OCI-LY3 (cell line): Measurements from ENCODE around the gene SNX2.

Source experiments
- EZH2phosphoT487 ChIP-seq: fragments of 200-600 bp; shearing (Covaris generic); IDR thresholded peaks from 2 replicates; pipeline ENCODE4 v1.6.1; 2018; ENCODE audit warnings: antibody characterized with exemption, mixed run types, low read depth
- TF ChIP-seq, protein P1 (sequence below): fragments of 200-600, 300-600 bp; sonication (generic); IDR thresholded peaks from 2 replicates; pipeline ENCODE4 v1.5.1; 2014; ENCODE audit warnings: antibody characterized with exemption, low read length, low read depth

DNA sequence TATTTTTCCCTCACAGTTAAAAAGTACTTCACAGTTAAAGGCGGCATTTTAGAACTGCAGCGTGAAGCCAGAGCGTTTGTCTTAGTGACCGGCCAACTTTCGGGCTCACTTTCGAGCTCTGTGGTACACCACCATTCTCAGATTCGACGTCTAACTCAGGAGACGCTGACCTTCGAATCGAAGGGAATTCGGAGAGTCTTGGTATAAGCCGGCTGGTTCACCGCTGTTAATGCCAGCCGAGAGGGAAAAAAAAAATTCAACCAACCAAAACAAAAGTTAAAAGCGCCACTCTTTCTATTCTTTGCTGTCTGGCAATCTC is 70.0 kb downstream of the SNX2 start:
- TF ChIP-seq, protein P1, sequence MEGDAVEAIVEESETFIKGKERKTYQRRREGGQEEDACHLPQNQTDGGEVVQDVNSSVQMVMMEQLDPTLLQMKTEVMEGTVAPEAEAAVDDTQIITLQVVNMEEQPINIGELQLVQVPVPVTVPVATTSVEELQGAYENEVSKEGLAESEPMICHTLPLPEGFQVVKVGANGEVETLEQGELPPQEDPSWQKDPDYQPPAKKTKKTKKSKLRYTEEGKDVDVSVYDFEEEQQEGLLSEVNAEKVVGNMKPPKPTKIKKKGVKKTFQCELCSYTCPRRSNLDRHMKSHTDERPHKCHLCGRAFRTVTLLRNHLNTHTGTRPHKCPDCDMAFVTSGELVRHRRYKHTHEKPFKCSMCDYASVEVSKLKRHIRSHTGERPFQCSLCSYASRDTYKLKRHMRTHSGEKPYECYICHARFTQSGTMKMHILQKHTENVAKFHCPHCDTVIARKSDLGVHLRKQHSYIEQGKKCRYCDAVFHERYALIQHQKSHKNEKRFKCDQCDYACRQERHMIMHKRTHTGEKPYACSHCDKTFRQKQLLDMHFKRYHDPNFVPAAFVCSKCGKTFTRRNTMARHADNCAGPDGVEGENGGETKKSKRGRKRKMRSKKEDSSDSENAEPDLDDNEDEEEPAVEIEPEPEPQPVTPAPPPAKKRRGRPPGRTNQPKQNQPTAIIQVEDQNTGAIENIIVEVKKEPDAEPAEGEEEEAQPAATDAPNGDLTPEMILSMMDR, result no peak
- TF ChIP-seq EZH2phosphoT487, result no peak
